SK-MEL-5 (cell line): ENCODE results near the gene EYA3. TPM values are rescaled to one million over a fixed set of nuclear protein-coding genes. Genes with fewer than 3 reads are reported as not detected.
A peak's percentile ranks its signal among the peaks of the same experiment; 100 is the strongest.

Source experiments
- DNase-seq: peaks from one replicate; pipeline ENCODE4 v3.0.0-alpha.2; 2016; ENCODE audit warnings: low read depth, low spot score
- in situ Hi-C: cut with HindIII; loops from 2 replicates; pipeline ENCODE4 v1.10.0; 2016; ENCODE audit warnings: low sequenced_read_pairs, high pct_unique_total_duplicates, low pct_unique_long_range_greater_than_20kb
- polyA plus RNA-seq, 2 experiments: library from polyadenylated mRNA; depleted of rRNA; stranded (reverse); fragments of >200 nt; gene quantifications; 2 replicates each; pipeline ENCODE4 v1.2.3, GENCODE V29; 2015
- total RNA-seq: library from RNA; depleted of rRNA; stranded (reverse); fragments of >200 nt; shearing (Covaris generic); gene quantifications from 2 replicates; pipeline ENCODE4 v1.2.3, GENCODE V29; 2014; rRNA removed

EYA3 gene, protein sequence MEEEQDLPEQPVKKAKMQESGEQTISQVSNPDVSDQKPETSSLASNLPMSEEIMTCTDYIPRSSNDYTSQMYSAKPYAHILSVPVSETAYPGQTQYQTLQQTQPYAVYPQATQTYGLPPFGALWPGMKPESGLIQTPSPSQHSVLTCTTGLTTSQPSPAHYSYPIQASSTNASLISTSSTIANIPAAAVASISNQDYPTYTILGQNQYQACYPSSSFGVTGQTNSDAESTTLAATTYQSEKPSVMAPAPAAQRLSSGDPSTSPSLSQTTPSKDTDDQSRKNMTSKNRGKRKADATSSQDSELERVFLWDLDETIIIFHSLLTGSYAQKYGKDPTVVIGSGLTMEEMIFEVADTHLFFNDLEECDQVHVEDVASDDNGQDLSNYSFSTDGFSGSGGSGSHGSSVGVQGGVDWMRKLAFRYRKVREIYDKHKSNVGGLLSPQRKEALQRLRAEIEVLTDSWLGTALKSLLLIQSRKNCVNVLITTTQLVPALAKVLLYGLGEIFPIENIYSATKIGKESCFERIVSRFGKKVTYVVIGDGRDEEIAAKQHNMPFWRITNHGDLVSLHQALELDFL
- 20.9 and 22.6 TPM in 2 replicates for total RNA-seq
- 10.3 and 17.3 TPM in 2 replicates for polyA plus RNA-seq (2015; cell fraction: cytosol; rRNA removed)
- 43.0 and 43.7 TPM in 2 replicates for polyA plus RNA-seq (2015; cell fraction: nucleus; rRNA removed)

DNA sequence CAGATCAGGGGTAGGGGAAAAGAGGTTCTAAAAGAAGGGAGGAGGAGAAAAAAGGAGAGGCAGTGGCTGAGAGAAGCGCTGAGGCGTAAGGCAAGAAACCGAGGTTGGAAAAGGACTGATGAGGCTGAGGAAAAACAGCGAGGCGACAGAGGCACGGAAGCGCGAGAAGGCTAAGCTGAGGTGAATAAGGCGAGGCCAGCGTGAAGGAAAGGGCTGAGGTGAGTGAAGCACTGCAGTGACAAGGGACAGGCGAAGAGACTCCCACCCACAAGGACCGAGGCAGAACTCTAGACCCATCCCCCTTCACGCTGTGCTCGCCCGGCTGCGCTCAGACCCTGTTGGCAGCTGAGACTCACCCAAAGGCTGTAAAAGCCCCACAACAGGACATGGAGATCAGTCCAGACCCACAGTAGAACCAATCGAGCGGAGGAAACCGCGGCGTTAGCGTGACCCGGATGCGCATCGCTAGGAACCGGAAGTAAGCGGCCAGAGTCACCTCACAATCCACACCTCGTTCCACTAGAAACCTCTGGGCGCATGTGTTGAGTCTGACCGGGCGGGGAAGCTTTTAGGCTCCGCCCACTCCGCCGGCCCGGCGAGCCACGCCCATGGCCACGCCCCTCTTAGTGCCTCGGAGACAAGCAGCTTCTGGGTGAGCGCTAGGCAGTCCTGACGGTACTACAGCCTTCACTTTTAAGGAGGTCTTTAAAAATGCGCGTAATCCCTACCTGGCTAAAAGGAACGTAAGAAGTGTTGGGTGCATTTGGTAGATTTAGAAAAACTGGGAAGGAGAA, at the start of gene EYA3:
Gene EYA3, minus strand, starts transcription at position 443 of the 794 bp plus-strand sequence. CDS start 30,584 bp downstream, outside the sequence.
- peak; percentile 98 for DNase-seq
- in situ Hi-C loops = no loop called here

GRCh38 chr1:28136922-28137613, 48.7 kb upstream of the EYA3 start:
- in situ Hi-C loops = no loop called here
- DNase-seq = peak; percentile 41

GRCh38 chr1:28136169-28136921, 47.9 kb upstream of the EYA3 start:
- no peak for DNase-seq
- in situ Hi-C loops = no loop called here

GRCh38 chr1:28135371-28136168, 47.2 kb upstream of the EYA3 start:
- in situ Hi-C loops = no loop called here
- no peak for DNase-seq

DNA sequence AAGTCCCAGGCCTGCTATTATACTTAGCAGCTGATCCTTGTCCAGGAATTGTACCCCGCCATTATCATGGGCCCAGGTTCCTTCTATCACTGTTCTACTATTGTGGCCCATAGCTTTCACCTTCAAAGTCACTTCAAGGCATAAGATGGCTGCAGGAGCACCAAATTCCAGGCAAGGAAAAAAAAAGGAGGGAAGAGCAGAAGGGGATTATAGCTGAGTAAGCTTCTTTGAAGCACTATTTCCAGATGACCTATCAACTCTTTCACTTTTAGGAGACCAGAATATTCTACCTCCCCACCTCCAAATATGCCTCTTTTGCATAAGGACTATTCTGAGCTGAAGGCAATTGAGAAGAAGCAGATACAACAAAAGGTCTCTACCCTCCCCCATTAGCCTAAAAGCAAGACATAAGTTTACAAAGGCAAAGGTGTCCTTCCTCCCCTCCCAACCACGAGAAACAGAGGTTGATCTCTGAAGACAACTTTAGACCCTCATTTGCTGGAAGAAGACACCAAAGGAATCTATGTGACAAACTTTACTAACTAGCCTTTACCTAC, 46.3 kb upstream of the EYA3 start:
- in situ Hi-C loops = no loop called here
- DNase-seq = no peak

DNA sequence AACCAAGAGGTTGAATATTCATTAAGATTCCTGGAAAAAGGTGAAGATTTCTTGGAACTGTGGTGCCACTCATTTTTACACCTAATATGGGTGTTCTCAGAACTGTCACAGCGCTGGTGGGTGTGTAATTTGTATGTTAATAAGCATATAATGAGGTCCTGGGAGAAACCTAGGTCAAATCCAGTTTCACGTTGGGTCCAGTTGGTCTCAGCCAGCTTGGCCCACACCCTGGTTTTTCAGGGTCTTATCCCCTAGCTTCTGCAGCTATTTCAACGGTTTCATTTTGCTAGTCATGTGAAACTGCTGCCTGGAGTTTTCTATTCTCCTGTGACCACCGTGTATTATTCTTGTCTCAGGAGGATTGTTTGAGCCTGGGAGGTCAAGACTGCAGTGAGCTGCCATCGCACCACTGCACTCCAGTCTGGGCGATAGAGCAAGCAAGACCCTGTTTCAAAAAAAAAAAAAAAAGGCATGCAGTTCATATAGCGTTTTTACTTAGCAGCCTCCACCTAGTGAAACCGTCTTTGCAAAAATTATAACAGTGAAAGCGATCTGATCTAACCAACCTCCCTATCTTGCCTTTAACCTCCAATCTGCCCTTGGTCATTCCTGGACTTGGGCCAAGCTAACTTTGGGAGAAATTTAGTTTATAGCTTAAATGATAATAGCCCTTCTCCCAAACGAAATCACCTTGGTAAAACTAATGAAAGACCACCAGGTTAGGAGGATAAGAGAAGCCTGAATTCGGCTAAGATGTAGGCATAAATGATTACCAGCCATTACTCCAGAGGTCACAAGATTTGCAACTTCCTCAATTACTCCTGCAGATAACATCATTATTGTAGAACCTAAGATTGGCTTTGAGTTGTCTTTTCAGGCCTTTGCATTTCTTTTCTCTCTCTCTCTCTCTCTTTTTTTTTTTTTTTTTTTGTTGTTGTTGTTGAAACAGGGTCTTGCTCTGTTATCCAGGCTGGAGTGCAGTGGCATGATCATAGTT, 44.1 kb upstream of the EYA3 start:
- no peak for DNase-seq
- in situ Hi-C loops = no loop called here

GRCh38 chr1:28130901-28131300, 42.5 kb upstream of the EYA3 start:
- in situ Hi-C loops = no loop called here

GRCh38 chr1:28129150-28129549, 40.7 kb upstream of the EYA3 start:
- in situ Hi-C loops = no loop called here
- peak; percentile 37 for DNase-seq

More at GRCh38 chr1:28130901-28131300, 42.5 kb upstream of the EYA3 start:
- DNase-seq = no peak

- DNase-seq = peak; percentile 87
- in situ Hi-C loops = no loop called here
Measured at GRCh38 chr1:28127617-28128257, 39.3 kb upstream of the EYA3 start.

DNA sequence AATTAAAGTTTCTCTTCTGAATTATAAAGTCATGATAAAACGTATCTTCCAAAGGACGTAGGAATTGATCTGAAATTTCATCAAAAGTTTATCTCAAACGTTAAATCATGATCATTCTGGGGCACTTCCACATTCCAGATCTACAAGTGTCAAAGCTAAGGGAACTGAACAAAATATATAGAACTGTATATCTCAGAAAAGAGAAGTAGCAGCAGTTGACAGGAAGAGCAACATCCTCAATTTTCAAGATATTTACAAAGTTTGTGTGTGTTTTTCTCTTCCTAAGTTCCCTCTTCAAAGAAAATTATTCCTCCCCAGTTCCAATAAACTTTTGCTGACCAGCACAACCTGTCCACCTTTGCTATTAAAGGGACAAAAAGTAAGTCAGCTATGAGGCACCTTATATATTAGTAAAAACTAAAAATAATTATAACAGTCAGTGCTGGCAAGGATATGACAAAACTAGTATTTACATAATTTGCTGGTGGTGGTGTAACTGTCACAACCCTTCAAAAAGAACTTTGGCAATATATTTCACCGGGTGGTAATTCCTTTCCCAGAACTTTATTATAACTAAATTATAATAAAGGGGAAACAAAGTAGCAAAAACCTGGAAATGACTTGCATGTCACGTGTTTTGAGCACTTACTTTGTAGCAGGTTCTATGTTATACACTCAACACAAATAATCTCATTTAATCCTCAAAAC, 38.5 kb upstream of the EYA3 start:
- no peak for DNase-seq
- in situ Hi-C loops = no loop called here

GRCh38 chr1:28126212-28126611, 37.8 kb upstream of the EYA3 start:
- in situ Hi-C loops = no loop called here
- no peak for DNase-seq

- no peak for DNase-seq
- in situ Hi-C loops = no loop called here
Measured at GRCh38 chr1:28123461-28123961, 35.1 kb upstream of the EYA3 start.

GRCh38 chr1:28122183-28122582, 33.8 kb upstream of the EYA3 start:
- in situ Hi-C loops = no loop called here
- peak; percentile 77 for DNase-seq

- in situ Hi-C loops = no loop called here
Measured at GRCh38 chr1:28119556-28119955, 31.1 kb upstream of the EYA3 start.

More at GRCh38 chr1:28119556-28119955, 31.1 kb upstream of the EYA3 start:
- no peak for DNase-seq
